ENCODE data around the gene PIK3C3.
"Not testable (repeated sequence)": the region's sequence is repeated elsewhere in the genome, so short reads cannot be mapped to it uniquely, and the experiment has no call there.

Gene PIK3C3

DNA sequence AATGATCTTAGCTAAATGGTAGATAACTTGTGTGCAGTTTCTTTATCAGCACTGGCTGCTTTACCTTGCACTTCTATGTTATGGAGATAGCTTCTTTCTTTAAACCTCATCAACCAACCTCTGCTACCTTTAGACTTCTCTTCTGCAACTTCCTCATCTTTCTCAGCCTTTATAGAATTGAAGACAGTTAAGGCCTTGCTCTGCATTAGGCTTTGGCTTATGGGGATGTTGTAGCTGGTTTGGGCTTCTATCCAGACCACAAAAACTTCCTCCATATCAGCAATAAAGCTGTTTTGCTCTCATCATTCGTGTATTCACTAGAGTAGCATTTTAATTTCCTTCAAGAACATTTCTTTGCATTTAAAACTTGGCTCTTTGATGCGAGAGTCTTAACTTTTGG, 123.7 kb downstream of the PIK3C3 start:
- no peak for DNase-seq (ENCODE audit: low spot score)

DNA sequence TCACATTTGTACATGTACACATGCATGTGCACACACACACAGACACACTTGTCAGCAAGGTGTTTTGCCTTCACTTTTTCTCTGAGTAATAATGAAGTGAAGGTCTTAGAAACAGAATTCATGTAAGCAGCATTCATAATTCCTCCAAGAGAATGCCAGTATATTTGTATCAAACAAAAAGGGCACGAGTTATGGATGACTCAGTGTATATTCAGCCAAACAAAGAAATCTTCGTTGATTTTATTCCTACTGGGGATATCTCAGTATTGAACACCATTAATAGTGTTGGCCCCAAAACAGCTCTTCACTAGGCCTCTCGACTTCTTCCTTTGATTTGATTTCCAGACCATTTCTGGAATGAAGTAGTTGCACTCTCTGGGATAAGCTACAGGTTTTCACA, 125.3 kb downstream of the PIK3C3 start:
- no peak for DNase-seq (ENCODE audit: low spot score)

DNA sequence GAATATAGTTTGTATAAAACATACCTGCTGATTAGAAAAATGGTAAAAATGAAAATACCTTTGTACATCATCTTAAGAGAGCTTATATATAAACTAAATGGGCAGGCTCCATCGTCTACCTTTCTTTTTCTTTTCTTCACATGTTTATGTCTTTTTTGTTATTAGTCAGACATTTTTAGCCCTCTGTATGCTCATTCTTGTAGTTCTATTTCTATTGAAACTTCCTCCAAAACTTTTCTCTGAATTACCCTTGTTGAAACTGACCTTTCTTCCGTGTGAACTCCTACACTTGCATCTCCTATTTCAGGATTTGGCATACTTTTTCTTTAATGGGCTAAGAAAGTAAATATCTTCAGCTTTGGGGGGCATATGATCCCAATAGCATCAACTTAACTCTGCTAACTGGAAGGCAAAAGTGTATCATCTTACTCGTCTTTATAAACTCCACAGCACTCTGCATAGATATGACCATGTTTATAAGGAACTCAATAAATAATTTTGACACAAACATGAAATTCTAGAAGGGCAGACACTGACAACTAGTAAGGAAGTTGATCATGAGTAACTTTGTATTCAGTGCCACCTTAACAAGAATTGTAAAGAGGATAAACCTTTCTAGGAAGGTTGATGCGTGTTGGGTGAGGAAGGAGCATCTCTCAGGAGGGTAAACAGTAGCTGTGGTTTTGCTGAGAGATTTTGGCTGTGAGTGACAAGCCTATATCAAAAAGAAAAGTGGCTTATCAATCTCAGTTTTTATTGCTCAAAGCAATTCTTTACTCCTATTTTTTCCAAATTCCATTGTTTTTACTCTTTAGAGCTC, 127.6 kb downstream of the PIK3C3 start:
- DNase-seq (ENCODE audit: low spot score): no peak

DNA sequence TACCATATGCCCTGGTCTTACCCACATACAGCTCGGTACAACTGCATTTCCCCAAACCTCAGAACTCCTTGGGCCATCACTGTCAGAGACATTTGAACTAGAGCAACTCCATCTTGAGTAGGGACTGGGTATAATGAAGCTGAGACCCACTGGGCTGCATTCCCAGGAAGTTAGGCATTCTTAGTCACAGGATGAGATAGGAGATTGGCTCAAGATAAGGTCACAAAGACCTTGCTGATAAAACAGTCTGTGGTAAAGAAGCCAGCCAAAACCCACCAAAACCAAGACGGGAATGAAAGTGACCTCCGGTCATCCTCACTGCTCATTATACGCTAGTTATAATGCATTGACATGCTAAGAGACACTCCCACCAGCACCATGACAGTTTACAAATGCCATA, 131.3 kb downstream of the PIK3C3 start:
- DNase-seq (ENCODE audit: low spot score): no peak

DNA sequence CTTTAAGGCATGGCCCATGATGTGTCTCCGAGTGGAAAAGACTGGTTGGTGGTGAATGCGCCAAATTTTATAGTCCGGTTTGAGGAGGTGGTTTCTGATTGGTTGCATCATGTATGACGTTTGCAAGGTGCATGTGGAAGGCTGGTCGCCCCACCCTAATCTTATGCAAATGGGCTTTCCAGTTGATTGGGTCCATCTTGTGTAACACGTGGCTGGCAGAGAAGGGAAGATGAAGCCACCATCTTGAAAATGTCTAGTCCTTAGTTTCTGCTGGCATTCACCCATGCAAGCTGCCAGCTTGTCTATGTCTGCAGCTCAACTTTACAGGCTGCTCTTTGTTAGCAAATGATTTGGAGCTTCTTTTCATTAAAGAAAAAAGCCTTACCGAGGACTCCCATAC, 132.2 kb downstream of the PIK3C3 start:
- DNase-seq (ENCODE audit: low spot score): no peak

DNA sequence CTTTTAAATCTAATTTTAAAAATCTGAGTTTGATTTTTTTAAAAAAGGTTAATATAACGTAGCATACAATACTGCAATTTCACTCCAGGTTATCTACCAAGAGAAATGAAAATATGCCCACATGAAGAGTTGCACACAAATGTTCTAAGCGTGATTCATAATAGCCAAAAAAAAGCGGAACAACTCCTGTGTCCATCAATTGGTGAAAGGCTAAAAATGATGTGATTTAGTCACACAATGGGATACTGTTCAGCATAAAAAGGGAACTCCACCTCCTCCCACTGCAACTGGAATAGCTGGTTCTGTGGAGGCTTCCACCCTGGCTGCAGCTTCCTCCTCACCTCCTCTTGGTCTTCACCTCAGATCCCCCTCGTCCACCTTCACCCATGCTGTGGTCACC, 132.8 kb downstream of the PIK3C3 start:
- DNase-seq (ENCODE audit: low spot score): no peak

DNA sequence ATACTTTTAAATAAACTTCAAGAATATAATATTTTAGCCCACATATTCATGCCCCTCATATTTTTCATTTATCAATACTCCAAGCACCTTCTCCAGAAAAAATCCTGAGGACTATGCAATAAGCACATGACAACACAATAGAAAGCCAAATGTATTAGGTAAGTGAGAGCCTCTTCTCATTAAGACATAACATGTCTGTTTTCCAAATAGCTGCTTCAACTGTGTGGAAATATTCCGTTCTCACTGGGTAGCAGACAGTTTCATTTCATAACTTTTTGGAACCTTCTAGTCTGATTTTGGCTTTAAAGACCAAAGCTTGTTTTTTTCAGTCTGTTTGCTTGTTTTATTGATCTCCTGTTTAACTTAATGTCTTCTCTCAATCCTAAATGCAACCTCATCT, 137.8 kb downstream of the PIK3C3 start:
- DNase-seq (ENCODE audit: low spot score): no peak

DNA sequence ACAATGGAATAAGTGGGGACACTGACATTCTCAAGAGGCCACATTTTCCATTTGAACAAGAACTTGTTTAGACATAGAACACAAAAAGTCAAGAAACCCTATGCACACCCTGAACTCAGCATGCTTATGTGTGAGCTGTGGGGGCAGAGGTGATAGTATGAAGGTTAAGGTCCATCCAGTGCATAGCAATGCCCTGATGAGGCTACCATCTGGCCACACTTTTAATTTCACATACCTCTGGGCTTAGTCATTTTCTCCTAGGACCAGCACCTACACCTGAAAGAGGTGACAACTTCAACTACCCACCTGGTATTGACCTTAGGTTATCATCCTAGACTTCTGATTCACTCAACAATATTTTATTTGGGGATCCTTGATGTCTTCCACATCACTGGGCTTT, 139.8 kb downstream of the PIK3C3 start:
- DNase-seq (ENCODE audit: low spot score): no peak

DNA sequence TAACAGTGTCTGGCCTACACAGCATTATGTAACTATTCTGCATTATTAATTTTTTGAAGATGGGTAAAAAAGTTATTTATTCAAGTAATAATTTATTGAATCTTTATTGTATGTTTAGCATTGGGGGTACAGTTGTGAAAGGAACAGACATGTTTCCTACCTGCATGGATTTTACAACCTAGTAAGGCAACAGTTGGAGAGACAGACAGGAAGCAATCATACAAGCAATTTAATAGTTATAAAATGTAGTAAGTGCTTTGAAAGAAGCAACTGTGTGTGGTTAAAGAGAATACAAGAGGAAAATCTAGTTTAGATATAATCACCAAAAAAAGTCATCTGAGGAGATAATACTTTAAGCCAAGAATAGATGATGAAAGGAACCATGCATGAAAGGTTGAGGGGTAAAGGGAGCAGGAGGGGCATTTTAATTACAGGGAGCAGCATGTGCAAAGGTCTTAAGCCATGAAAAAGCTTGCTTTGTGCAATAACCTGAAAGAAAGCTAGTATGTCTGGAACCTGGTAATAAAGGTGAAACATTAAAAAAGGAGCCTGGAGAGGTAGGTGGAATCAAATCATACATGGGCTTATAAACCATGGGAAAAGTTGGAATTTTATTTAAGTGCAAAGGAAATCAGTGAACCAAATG, 140.8 kb downstream of the PIK3C3 start:
- no peak for DNase-seq (ENCODE audit: low spot score)

DNA sequence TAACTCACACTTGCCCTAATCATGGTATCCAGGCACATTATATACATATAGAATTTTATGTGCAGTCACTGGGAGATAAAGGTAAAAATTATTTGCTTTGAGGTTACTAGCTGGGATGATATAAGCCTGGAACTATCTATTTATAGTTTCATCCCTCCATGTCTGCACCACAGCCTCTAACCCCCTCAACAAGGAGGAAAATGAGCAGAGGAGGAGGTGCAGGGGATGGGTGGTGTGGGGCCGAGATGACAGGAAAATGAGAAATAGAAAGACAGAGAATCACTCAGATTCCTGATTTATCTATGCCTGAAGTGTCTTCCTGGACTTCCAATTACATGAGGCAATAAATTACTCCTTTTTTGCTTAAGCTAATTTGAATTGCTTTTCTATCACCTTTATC, 145.2 kb downstream of the PIK3C3 start:
- DNase-seq (ENCODE audit: low spot score): no peak

DNA sequence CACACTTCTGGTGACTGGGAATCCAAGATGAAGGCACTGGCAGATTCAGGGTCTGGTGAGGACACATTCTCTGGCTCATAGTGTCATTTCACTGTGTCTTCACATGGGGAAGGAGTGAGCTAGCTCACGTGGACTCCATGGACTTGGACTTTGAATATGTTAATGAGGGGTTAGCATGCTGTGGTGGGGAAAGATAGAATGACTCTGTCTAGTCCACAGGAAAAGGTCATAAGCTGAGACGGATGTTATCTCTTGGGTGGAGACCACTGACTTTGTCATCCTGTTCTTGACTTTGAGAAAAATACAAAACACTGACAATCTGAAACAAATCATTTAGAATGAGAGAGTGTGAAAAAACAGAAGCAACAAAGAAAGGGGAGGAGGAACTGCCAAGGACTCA, 145.9 kb downstream of the PIK3C3 start:
- DNase-seq (ENCODE audit: low spot score): no peak

DNA sequence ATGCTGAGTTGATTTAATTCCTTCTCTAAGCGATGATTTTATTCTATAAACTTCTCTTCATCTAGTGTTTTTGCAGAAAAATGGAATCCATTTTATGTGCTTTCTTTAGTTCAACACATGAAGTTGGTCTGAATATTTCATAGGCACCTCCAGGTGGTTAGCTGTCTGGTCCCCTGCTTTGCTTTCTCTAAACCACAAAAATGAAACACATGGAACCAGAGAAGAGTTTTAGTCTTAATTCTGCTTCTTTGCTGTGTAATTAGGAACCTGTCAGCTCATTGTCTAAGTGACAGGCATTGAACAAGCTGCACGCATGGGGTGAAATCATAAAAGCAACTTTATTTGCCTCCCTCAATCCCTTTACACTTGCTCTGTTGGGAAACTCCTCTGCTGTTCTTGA, 150.4 kb downstream of the PIK3C3 start:
- no peak for DNase-seq (ENCODE audit: low spot score)

DNA sequence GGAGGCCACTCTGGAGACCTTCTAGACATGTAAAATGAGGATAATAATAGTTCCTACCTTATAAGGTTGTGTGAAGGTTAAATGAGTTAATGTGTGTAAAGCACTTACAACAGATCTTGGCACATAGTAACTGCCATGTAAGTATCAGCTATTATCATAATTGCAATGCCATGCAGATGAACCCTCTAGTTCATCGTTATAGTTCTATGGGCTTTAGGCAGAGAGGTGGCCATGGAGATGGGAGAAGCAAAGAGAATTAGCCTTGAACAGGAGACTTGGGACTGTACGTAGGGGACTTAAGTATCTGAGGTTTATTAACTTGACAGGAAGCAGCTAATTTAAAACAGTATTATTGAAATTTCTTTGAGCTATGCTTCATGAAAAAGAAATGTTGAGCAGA, 151.8 kb downstream of the PIK3C3 start:
- no peak for DNase-seq (ENCODE audit: low spot score)

DNA sequence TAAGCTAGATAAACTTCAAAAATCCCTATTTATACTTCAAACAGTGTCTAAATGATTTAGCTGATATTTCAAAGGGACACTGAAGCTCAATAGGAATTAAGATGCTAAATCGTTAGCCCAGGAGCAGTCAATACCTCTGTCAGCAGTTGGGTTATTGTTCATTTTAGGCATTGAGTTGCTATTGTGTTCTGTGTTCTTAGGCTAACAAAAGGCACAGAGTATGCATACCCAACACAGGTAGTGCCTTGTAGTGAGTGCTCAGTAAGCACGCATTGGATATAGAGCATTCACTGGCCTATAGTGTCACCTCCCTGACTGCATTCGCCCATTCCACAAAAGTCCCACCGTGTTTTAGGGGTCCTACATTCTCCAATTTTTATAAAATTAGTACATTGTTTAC, 152.3 kb downstream of the PIK3C3 start:
- DNase-seq (ENCODE audit: low spot score): no peak

DNA sequence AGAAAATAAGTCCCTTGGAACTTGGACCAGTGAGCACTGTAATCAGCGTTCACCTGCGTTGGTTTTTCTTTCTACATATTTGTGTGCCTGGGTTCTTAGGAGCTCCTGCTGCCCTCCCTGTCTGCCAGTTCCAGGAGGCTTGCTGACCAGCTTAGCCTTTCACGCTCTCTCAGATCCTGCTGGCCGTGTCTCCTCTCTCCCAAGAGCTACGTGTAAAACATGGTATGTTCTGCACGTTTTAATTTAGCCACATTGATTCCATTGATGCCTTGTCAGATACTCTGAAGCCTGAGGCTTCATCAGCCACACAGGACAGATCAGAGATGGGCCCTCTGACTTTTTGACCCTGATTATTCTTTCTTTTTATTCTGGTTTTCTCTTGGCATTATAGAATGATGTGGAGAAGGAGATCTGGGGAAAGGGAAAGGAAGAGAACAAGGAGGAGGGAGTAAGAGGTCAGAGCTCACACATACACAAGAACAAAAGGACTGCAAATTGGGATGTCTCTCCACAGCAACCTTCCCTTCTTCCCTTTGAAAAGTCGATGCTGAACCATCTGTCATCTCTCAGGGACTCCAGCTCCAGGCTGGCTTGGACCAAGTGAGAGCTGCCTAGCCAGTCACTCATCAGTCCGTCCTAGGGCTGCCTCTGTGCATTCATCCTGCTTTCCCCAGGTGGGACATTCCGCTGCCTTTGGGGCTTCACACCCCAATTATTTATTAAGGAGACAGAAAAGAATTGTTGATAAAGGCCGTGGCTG, 152.8 kb downstream of the PIK3C3 start:
- DNase-seq (ENCODE audit: low spot score): no peak

DNA sequence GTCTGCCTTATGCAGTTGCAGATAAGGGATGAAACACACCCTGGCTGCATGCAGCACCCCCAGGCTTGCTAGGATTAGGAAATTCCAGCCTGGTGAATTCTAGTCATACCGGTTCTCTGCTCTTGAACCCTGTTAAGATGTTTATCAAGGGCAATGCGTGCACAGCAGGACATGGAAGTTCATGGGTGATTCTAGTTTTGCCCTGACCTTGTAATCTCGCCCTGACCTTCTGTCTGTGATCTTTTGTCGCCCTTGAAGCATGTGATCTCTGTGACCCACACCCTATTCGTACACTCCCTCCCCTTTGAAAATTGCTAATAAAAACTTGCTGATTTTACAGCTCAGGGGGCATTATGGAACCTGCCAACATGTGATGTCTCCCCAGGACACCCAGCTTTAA, 157.1 kb downstream of the PIK3C3 start:
- DNase-seq (ENCODE audit: low spot score): not testable (repeated sequence)

DNA sequence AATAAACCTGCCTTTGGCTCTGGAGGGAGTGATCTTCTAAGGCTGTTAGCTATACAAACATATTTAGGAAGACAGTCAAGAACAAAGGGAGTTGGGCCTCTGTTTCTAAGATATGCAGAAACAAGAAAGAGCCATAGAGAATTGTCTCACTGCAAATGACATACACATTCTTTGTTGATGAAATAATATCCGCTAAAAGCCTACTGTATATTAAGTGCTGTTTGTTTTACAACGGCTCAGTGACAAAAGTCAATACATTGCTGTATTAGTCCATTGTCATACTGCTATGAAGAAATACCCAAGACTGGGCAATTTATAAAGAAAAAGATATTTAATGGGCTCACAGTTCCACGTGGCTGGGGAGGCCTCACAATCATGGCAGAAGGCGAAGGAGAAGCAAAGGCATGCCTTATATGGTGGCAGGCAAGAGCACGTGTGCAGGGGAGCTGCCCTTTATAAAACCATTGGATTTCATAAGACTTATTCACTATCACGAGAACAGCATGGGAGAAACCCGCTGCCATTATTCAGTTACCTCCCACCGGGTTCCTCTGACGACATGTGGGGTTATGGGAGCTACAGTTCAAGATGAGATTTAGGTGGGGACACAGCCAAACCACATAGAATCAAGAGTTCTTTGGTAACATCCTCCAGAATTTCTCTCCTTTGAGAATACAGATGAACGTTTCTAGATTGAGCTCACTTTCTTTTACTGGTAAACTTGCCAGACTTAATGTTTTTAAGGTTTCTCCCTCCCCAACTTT, 157.8 kb downstream of the PIK3C3 start:
- DNase-seq (ENCODE audit: low spot score): no peak

DNA sequence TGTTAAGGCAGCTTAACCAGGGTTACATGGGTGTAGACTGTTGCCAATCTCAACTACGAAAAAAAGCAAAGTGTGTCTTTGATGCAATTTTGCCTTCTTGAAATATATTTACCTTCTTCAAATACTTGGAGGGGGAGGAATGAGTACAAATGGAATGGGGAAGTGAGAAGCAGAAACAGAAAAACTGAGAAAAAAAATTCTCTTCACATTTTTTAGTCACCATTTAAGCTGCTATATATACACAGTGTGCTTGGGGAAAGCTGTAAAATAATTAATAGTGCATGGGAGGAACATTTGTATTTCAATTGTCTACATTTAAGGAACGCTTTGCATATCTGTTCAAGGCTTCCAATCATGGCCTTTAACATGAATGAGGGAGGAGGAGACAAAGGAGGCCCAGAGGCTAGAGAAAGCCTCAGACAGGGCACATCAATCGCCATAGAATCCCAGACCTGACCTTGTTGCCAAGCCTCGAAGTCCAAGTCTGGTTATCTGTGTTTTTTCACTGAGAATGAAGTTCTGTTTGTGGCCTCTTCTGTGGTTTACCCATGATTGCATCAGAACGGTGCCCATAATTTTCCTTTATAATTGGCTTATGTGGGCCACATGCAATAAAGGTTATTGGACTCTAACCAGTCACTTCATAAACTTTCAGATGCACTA, 158.6 kb downstream of the PIK3C3 start:
- DNase-seq (ENCODE audit: low spot score): peak; percentile 20

DNA sequence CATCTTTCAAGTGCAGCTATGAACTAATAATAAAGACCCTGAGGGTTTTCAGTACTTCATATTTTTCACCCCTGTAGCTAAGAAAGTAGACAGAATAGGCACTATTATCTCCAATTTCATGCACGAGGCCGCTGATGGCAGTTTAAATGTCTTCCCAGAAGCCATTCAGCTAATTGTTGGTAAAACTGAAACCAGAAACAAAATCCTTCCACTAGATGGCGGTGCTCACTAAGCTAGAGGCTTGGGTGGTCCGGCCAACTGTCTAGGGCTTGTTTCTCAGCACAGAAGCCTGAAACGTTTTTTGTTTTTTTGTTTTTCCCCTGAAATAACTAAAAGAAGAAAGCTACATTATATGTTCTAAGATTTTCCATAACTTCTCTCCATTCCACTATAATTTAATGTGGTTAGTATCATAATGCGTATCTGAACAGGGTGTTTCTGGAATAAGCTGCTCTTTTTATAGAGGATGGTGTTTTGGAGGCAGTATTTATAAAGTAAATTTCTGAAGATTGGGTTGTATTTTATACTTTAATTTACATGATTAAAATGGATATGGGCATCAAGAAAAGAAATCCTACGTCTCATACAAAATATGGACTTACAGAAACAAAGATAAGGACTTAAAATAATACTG, 159.4 kb downstream of the PIK3C3 start:
- peak; percentile 50 for DNase-seq (ENCODE audit: low spot score)

DNA sequence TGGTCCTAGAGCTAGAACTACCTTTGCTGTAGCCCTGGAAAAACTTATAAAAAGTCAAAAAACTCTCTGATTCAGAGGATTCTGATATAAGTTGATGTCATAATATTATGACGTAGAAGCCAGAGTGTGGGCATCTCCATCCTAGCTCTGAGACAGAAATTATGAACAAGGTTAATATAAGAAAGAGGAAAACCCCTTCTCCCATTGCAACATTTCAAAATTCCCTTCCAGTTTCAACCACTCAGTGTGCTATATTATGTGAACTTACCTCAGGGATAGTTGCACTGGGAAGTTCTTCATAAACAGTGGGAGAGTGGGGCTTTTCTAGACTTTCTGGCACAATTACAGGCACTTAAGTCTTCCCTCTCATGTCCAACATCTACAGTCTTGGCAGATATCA, 171.6 kb downstream of the PIK3C3 start:
- DNase-seq (ENCODE audit: low spot score): no peak

Measured in SW480 (cell line).